IMR-90 (cell line): ENCODE data around the gene FOSL2. TPM values are rescaled to one million over a fixed set of nuclear protein-coding genes. Genes with fewer than 3 reads are reported as not detected.

Source experiments
- ATAC-seq: fragments of 200-7000 bp; cut with Tn5 transposase; 2 replicates; pipeline ENCODE4 v1.9.1; 2020; ENCODE audit warnings: low read depth, mild to moderate bottlenecking, moderate library complexity
- BruUV-seq: library from RNA; stranded (reverse); fragments of 400-500 nt; replicated peaks from 2 replicates; lab custom pipeline; 2021; lab: Mats Ljungman, UMichigan
- CTCF ChIA-PET: fragments of 300-600 bp; formaldehyde crosslinking; extraction: SDS; loops from one replicate; lab custom pipeline; 2021; ENCODE audit warnings: antibody characterized with exemption; lab: Yijun Ruan, JAX
- POLR2A ChIA-PET: fragments of 300-600 bp; sonication (Branson Sonifier 250); formaldehyde crosslinking; loops from one replicate; lab custom pipeline; 2022; ENCODE audit warnings: antibody characterized with exemption; ENCODE audit not compliant: unreplicated experiment; lab: Charles Lee
- DNase-seq: peaks from one replicate; pipeline ENCODE4 v3.0.0; 2013
- H2AFZ ChIP-seq: replicated peaks from 2 replicates; pipeline ENCODE3; 2013; ENCODE audit warnings: low read length, mild to moderate bottlenecking; ENCODE audit not compliant: poor library complexity
- H2AK5ac ChIP-seq: 2 replicates; pipeline ENCODE4 v1.6.1; 2013; ENCODE audit warnings: low read depth, low read length, inconsistent platforms
- H2AK9ac ChIP-seq: replicated peaks from 2 replicates; pipeline ENCODE3; 2013; ENCODE audit warnings: mild to moderate bottlenecking, low read depth, low read length, moderate library complexity; ENCODE audit not compliant: poor library complexity
- H2BK120ac ChIP-seq: 2 replicates; pipeline ENCODE4 v1.6.1; 2013; ENCODE audit warnings: low read depth, low read length, inconsistent platforms
- H2BK15ac ChIP-seq: 3 replicates; pipeline ENCODE4 v1.6.1; 2013; ENCODE audit warnings: low read depth, low read length, inconsistent platforms
- H2BK20ac ChIP-seq: 2 replicates; pipeline ENCODE4 v1.6.1; 2013; ENCODE audit warnings: low read depth, mild to moderate bottlenecking, inconsistent platforms, low read length, moderate library complexity
- H2BK5ac ChIP-seq: 2 replicates; pipeline ENCODE4 v1.6.1; 2013; ENCODE audit warnings: mild to moderate bottlenecking, low read depth, low read length, inconsistent platforms; ENCODE audit not compliant: poor library complexity, severe bottlenecking
- H3K14ac ChIP-seq: replicated peaks from 2 replicates; pipeline ENCODE4 v1.6.1; 2013; ENCODE audit warnings: low read depth, low read length, inconsistent platforms
- H3K18ac ChIP-seq: 2 replicates; pipeline ENCODE4 v1.6.1; 2013; ENCODE audit warnings: low read depth, low read length, control low read depth
- H3K23ac ChIP-seq: 2 replicates; pipeline ENCODE4 v1.6.1; 2013; ENCODE audit warnings: low read depth, low read length, inconsistent platforms
- H3K27ac ChIP-seq: 2 replicates; pipeline ENCODE4 v1.5.1; 2013; ENCODE audit warnings: mild to moderate bottlenecking, control low read depth, low read length; ENCODE audit not compliant: insufficient read depth
- H3K27me3 ChIP-seq: 2 replicates; pipeline ENCODE4 v1.6.1; 2013; ENCODE audit warnings: low read length; ENCODE audit not compliant: control insufficient read depth, insufficient read depth
- H3K36me3 ChIP-seq: 2 replicates; pipeline ENCODE4 v1.6.1; 2013; ENCODE audit warnings: low read length, mixed read lengths; ENCODE audit not compliant: control insufficient read depth, insufficient read depth
- H3K4ac ChIP-seq: 2 replicates; pipeline ENCODE4 v1.6.1; 2013; ENCODE audit warnings: low read depth, low read length, inconsistent platforms
- H3K4me1 ChIP-seq: 2 replicates; pipeline ENCODE4 v1.6.1; 2013; ENCODE audit warnings: low read length, mixed read lengths; ENCODE audit not compliant: control insufficient read depth, insufficient read depth
- H3K4me2 ChIP-seq: 2 replicates; pipeline ENCODE4 v1.6.1; 2013; ENCODE audit warnings: low read depth, mild to moderate bottlenecking, control low read depth, low read length, moderate library complexity
- H3K4me3 ChIP-seq: 2 replicates; pipeline ENCODE4 v1.5.1; 2013; ENCODE audit warnings: low read depth, mild to moderate bottlenecking, control low read depth, low read length, moderate library complexity; ENCODE audit not compliant: insufficient read depth
- H3K56ac ChIP-seq: 2 replicates; pipeline ENCODE4 v1.6.1; 2013; ENCODE audit warnings: low read length, inconsistent platforms; ENCODE audit not compliant: insufficient read depth; ENCODE audit errors: extremely low read depth
- H3K79me1 ChIP-seq, 2 experiments: 2 replicates each; pipeline ENCODE4 v1.6.1; 2013; ENCODE audit warnings: low read length in 2 of 2, inconsistent platforms in 1 of 2, low read depth in 1 of 2
- H3K9ac ChIP-seq: 2 replicates; pipeline ENCODE4 v1.6.1; 2013; ENCODE audit warnings: low read depth, low read length, control low read depth
- H3K9me1 ChIP-seq: 2 replicates; pipeline ENCODE4 v1.6.1; 2013; ENCODE audit warnings: low read length, inconsistent platforms; ENCODE audit not compliant: insufficient read depth
- H3K9me3 ChIP-seq: 2 replicates; pipeline ENCODE4 v1.6.1; 2013; ENCODE audit warnings: low read length; ENCODE audit not compliant: control insufficient read depth, insufficient read depth
- H4K20me1 ChIP-seq: 2 replicates; pipeline ENCODE4 v1.6.1; 2013; ENCODE audit warnings: low read length, inconsistent platforms; ENCODE audit not compliant: insufficient read depth
- H4K5ac ChIP-seq: 2 replicates; pipeline ENCODE4 v1.6.1; 2013; ENCODE audit warnings: mild to moderate bottlenecking, low read depth, low read length, control low read depth
- H4K8ac ChIP-seq, 2 experiments: 2 replicates each; pipeline ENCODE4 v1.6.1; 2013; ENCODE audit warnings: low read depth in 2 of 2, low read length in 2 of 2, control low read depth in 1 of 2, inconsistent platforms in 1 of 2
- H4K91ac ChIP-seq: 2 replicates; pipeline ENCODE4 v1.6.1; 2013; ENCODE audit warnings: low read depth, low read length, inconsistent platforms; ENCODE audit not compliant: insufficient read depth
- BHLHE40 ChIP-seq: fragments of 150-350 bp; IDR thresholded peaks from 2 replicates; pipeline ENCODE4 v1.6.1; 2016; ENCODE audit warnings: mild to moderate bottlenecking, low read depth, low read length
- CEBPB ChIP-seq: IDR thresholded peaks from 2 replicates; pipeline ENCODE4 v1.6.1; 2012; ENCODE audit warnings: low read depth, low read length, improper control_type of control experiment
- CHD1 ChIP-seq: IDR thresholded peaks from 2 replicates; pipeline ENCODE4 v1.6.1; 2012; ENCODE audit warnings: low read depth, low read length, improper control_type of control experiment
- FOS ChIP-seq: fragments of 150-350 bp; IDR thresholded peaks from 2 replicates; pipeline ENCODE4 v1.6.1; 2016; ENCODE audit warnings: low read depth, low read length
- MAFK ChIP-seq: IDR thresholded peaks from 2 replicates; pipeline ENCODE4 v1.6.1; 2012; ENCODE audit warnings: low read depth, low read length, improper control_type of control experiment
- MAZ ChIP-seq: IDR thresholded peaks from 2 replicates; pipeline ENCODE4 v1.6.1; 2012; ENCODE audit warnings: low read depth, mild to moderate bottlenecking, low read length, improper control_type of control experiment, moderate library complexity, borderline replicate concordance
- MXI1 ChIP-seq: IDR thresholded peaks from 2 replicates; pipeline ENCODE4 v1.6.1; 2012; ENCODE audit warnings: low read depth, mild to moderate bottlenecking, low read length, moderate library complexity, borderline replicate concordance
- NFE2L2 ChIP-seq: fragments of 150-350 bp; IDR thresholded peaks from 2 replicates; pipeline ENCODE4 v1.6.1; 2016; ENCODE audit warnings: low read depth, mild to moderate bottlenecking, low read length
- POLR2A ChIP-seq: IDR thresholded peaks from 2 replicates; pipeline ENCODE4 v1.6.1; 2012; ENCODE audit warnings: mild to moderate bottlenecking, low read depth, low read length
- RAD21 ChIP-seq: IDR thresholded peaks from 2 replicates; pipeline ENCODE4 v1.6.1; 2012; ENCODE audit warnings: low read length, improper control_type of control experiment
- RCOR1 ChIP-seq: IDR thresholded peaks from 2 replicates; pipeline ENCODE4 v1.6.1; 2012; ENCODE audit warnings: mild to moderate bottlenecking, low read length, improper control_type of control experiment; ENCODE audit not compliant: insufficient replicate concordance
- RFX5 ChIP-seq: IDR thresholded peaks from 2 replicates; pipeline ENCODE4 v1.8.0; 2012; ENCODE audit warnings: low read depth, mild to moderate bottlenecking, low read length, moderate library complexity
- SMC3 ChIP-seq: fragments of 150-350 bp; IDR thresholded peaks from 2 replicates; pipeline ENCODE4 v1.6.1; 2016; ENCODE audit warnings: low read depth, mild to moderate bottlenecking, antibody characterized with exemption, low read length, moderate library complexity
- WGBS, 2 experiments: methylation state at CpG; one replicate each; pipeline versions ENCODE4 v1.1.5 to v1.1.7; 2013; ENCODE audit warnings: missing lambda C conversion rate in 2 of 2; ENCODE audit not compliant: insufficient read length in 1 of 2; ENCODE audit errors: extremely low coverage in 2 of 2; 5-methylcytosine and 5-hydroxymethylcytosine counted together
- dilution Hi-C: fragments of 300-500 bp; cut with HindIII; formaldehyde crosslinking; loops from one replicate; pipeline ENCODE4 v1.14.3; 2018; ENCODE audit warnings: low sequenced_read_pairs; ENCODE audit not compliant: unreplicated experiment
- in situ Hi-C: fragments of 300-500 bp; cut with MboI; formaldehyde crosslinking; loops from 3 replicates; pipeline ENCODE4 v1.14.3; 2019; ENCODE audit warnings: low sequenced_read_pairs, inconsistent platforms, mixed read lengths
- intact Hi-C: fragments of 100-400 bp; cut with micrococcal nuclease; formaldehyde crosslinking; loops from 2 replicates; pipeline ENCODE4 v1.10.0; 2022
- polyA plus RNA-seq, 3 experiments: library from polyadenylated mRNA; depleted of rRNA; stranded (reverse); fragments of >200 nt; gene quantifications; 2 replicates each; pipeline ENCODE4 v1.2.3, GENCODE V29; 2012; ENCODE audit warnings: low replicate concordance in 1 of 3
- total RNA-seq: library from RNA; depleted of rRNA; stranded (reverse); fragments of >200 nt; gene quantifications from 2 replicates; pipeline ENCODE4 v1.2.3, GENCODE V29; 2012
- TF ChIP-seq, protein P1 (sequence below): fragments of 150-350 bp; IDR thresholded peaks from 2 replicates; pipeline ENCODE4 v1.6.1; 2016; ENCODE audit warnings: low read depth, mild to moderate bottlenecking, low read length, moderate library complexity, borderline replicate concordance
- TF ChIP-seq, protein P2 (sequence below): fragments of 150-350 bp; IDR thresholded peaks from 2 replicates; pipeline ENCODE4 v1.6.1; 2017; ENCODE audit warnings: mild to moderate bottlenecking, antibody characterized with exemption, low read length, low read depth
- TF ChIP-seq, protein P3 (sequence below): conservative IDR thresholded peaks from 2 replicates; pipeline ENCODE4 v1.5.1; 2012; ENCODE audit warnings: mild to moderate bottlenecking, low read depth, low read length, improper control_type of control experiment

Gene FOSL2
- total and polyA plus RNA-seq, 2 of the 4 experiments (the other 2 are of a cell fraction): 31.4 to 46.3 TPM

DNA sequence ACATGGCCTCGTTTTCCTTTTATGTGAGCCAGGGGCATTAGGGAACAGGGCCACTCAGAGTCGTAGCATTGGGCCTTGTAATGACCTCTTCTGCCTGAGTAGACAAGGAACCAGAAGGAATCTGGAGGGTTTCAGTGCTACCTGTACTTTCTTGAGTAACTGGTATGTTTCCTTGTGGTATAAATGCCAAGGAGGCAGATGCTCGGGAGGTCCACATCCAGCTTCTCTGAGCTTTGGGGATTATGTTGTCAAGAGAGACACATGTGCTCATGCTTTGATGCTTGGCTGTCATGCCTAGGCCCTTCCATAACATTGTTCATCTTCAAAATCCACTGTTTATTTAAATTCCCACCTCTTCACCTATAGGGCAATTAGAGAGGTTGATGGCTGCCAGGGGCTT lies 26.3 kb downstream of the FOSL2 start:
- Histone ChIP-seq H3K4me3 (no peak overlapping the region), H3K18ac (no peak overlapping the region), H3K9ac (no peak overlapping the region), H3K9me3 (no peaks in the 10 kb centered on the region), H2AFZ (no peak overlapping the region), H3K56ac (no peak overlapping the region), H3K79me1 (peaks cover 24 to 67% of the 10 kb centered on the region in 2 experiments), H2AK9ac (no peak overlapping the region), H4K5ac (no peak overlapping the region), H3K4me1 (peaks cover 10% of the 10 kb centered on the region), H3K27ac (no peak overlapping the region), H4K20me1 (peaks cover 50% of the 10 kb centered on the region), H4K8ac (no peak overlapping the region), H3K4me2 (no peak overlapping the region), H3K27me3 (no peaks in the 10 kb centered on the region), H3K14ac (no peak overlapping the region), H2BK5ac (no peak overlapping the region), H3K4ac (no peak overlapping the region), H3K36me3 (peaks cover 36% of the 10 kb centered on the region), H2BK15ac (no peak overlapping the region), H2BK120ac (no peak overlapping the region), H4K91ac (no peak overlapping the region), H2AK5ac (no peak overlapping the region), H3K9me1 (peaks cover 22% of the 10 kb centered on the region), H3K23ac (no peak overlapping the region), H2BK20ac (no peak overlapping the region)
- CTCF ChIA-PET: no interaction called here
- intact Hi-C loops (no loop called here), in situ Hi-C loops (no loop called here), dilution Hi-C loops (no loop called here)
- no peak for DNase-seq
- WGBS, 2 experiments: no CpG with 5 or more reads among the region's 3 CpGs
- no TSS peak for BruUV-seq
- no peak for TF ChIP-seq MAFK
- no peak for TF ChIP-seq NFE2L2
- no peak for TF ChIP-seq CEBPB
- no peak for TF ChIP-seq RCOR1
- TF ChIP-seq SMC3: no peak
- TF ChIP-seq RFX5: no peak
- TF ChIP-seq, protein P1, sequence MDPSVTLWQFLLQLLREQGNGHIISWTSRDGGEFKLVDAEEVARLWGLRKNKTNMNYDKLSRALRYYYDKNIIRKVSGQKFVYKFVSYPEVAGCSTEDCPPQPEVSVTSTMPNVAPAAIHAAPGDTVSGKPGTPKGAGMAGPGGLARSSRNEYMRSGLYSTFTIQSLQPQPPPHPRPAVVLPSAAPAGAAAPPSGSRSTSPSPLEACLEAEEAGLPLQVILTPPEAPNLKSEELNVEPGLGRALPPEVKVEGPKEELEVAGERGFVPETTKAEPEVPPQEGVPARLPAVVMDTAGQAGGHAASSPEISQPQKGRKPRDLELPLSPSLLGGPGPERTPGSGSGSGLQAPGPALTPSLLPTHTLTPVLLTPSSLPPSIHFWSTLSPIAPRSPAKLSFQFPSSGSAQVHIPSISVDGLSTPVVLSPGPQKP: no peak
- TF ChIP-seq MAZ: no peak
- TF ChIP-seq, protein P2, sequence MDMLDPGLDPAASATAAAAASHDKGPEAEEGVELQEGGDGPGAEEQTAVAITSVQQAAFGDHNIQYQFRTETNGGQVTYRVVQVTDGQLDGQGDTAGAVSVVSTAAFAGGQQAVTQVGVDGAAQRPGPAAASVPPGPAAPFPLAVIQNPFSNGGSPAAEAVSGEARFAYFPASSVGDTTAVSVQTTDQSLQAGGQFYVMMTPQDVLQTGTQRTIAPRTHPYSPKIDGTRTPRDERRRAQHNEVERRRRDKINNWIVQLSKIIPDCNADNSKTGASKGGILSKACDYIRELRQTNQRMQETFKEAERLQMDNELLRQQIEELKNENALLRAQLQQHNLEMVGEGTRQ: no peak
- TF ChIP-seq RAD21: no peak
- TF ChIP-seq MXI1: no peak
- TF ChIP-seq FOS: no peak
- no peak for TF ChIP-seq CHD1
- TF ChIP-seq, protein P3, sequence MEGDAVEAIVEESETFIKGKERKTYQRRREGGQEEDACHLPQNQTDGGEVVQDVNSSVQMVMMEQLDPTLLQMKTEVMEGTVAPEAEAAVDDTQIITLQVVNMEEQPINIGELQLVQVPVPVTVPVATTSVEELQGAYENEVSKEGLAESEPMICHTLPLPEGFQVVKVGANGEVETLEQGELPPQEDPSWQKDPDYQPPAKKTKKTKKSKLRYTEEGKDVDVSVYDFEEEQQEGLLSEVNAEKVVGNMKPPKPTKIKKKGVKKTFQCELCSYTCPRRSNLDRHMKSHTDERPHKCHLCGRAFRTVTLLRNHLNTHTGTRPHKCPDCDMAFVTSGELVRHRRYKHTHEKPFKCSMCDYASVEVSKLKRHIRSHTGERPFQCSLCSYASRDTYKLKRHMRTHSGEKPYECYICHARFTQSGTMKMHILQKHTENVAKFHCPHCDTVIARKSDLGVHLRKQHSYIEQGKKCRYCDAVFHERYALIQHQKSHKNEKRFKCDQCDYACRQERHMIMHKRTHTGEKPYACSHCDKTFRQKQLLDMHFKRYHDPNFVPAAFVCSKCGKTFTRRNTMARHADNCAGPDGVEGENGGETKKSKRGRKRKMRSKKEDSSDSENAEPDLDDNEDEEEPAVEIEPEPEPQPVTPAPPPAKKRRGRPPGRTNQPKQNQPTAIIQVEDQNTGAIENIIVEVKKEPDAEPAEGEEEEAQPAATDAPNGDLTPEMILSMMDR: no peak
- TF ChIP-seq BHLHE40: no peak
- no peak for TF ChIP-seq POLR2A
- no peak for ATAC-seq
- POLR2A ChIA-PET: no interaction called here
